Caco-2 (cell line): ENCODE results near the gene PCDH20. TPM values are rescaled to one million over a fixed set of nuclear protein-coding genes. Genes with fewer than 3 reads are reported as not detected.

Source experiments
- BruUV-seq: library from RNA; stranded (reverse); fragments of 400-500 nt; replicated peaks from 2 replicates; lab custom pipeline; 2021; lab: Mats Ljungman, UMichigan
- CTCF ChIA-PET: fragments of 300-600 bp; sonication (Branson Sonifier 250); formaldehyde crosslinking; loops from one replicate; lab custom pipeline; 2022; ENCODE audit warnings: antibody characterized with exemption; lab: Charles Lee
- POLR2A ChIA-PET: fragments of 300-600 bp; sonication (Branson Sonifier 250); formaldehyde crosslinking; loops from one replicate; lab custom pipeline; 2022; ENCODE audit warnings: antibody characterized with exemption; lab: Charles Lee
- DNase-seq, 2 experiments: peaks; one replicate each; pipeline versions ENCODE4 v3.0.0 to v3.0.0-alpha.2; 2020 to 2022
- H3K27me3 ChIP-seq: replicated peaks from 2 replicates; pipeline ENCODE4 v1.6.0; 2011; ENCODE audit warnings: low read length; ENCODE audit not compliant: control insufficient read depth, insufficient read depth
- H3K36me3 ChIP-seq: 2 replicates; pipeline ENCODE4 v1.5.1; 2011; ENCODE audit warnings: low read length; ENCODE audit not compliant: control insufficient read depth, insufficient read depth
- H3K4me1 ChIP-seq: fragments of 250-450 bp; sonication (Bioruptor Pico); 2 replicates; pipeline ENCODE4 v1.5.1; 2020; ENCODE audit warnings: mild to moderate bottlenecking
- H3K4me3 ChIP-seq: 2 replicates; pipeline ENCODE4 v1.5.1; 2011; ENCODE audit warnings: low read depth, mild to moderate bottlenecking, control low read depth, low read length
- H3K9me3 ChIP-seq: fragments of 250-450 bp; sonication (Bioruptor Pico); 2 replicates; pipeline ENCODE4 v1.5.1; 2020; ENCODE audit warnings: mild to moderate bottlenecking, moderate library complexity
- H3K27ac Mint-ChIP-seq: one replicate; pipeline ENCODE4 v1.8.0; 2022; ENCODE audit warnings: mixed read lengths; ENCODE audit not compliant: unreplicated experiment
- H3K27me3 Mint-ChIP-seq: one replicate; pipeline ENCODE4 v1.8.0; 2022; ENCODE audit warnings: mixed read lengths; ENCODE audit not compliant: insufficient read depth, unreplicated experiment
- H3K36me3 Mint-ChIP-seq: one replicate; pipeline ENCODE4 v1.8.0; 2022; ENCODE audit warnings: mild to moderate bottlenecking, mixed read lengths; ENCODE audit not compliant: insufficient read depth, unreplicated experiment
- H3K4me1 Mint-ChIP-seq: one replicate; pipeline ENCODE4 v1.8.0; 2022; ENCODE audit warnings: low read depth, mixed read lengths; ENCODE audit not compliant: unreplicated experiment
- H3K4me3 Mint-ChIP-seq: one replicate; pipeline ENCODE4 v1.8.0; 2022; ENCODE audit warnings: mild to moderate bottlenecking, moderate library complexity, mixed read lengths; ENCODE audit not compliant: unreplicated experiment
- H3K9me3 Mint-ChIP-seq: one replicate; pipeline ENCODE4 v1.8.0; 2022; ENCODE audit warnings: mixed read lengths; ENCODE audit not compliant: unreplicated experiment
- intact Hi-C: fragments of 100-400 bp; cut with micrococcal nuclease; formaldehyde crosslinking; loops from one replicate; pipeline ENCODE4 v1.10.0; 2022; ENCODE audit not compliant: unreplicated experiment
- total RNA-seq: library from RNA; stranded (reverse); gene quantifications from 2 replicates; pipeline ENCODE4 v1.2.3, GENCODE V29; 2022
- TF ChIP-seq, protein P1 (sequence below), 2 experiments: fragments of 200-600 bp in 1 of 2; IDR thresholded peaks; 1 replicate in 1 of 2; 2 replicates in 1 of 2; pipeline versions ENCODE4 v1.5.1 to v1.8.0; 2011 to 2022; ENCODE audit warnings: antibody characterized with exemption in 1 of 2, control low read depth in 1 of 2, inconsistent platforms in 1 of 2, low read depth in 1 of 2, low read length in 1 of 2, mild to moderate bottlenecking in 1 of 2, moderate library complexity in 1 of 2; ENCODE audit not compliant: insufficient read depth in 1 of 2, severe bottlenecking in 1 of 2, unreplicated experiment in 1 of 2

Gene PCDH20
- total RNA-seq, 1 experiment from 2014 or later, result not detected

DNA sequence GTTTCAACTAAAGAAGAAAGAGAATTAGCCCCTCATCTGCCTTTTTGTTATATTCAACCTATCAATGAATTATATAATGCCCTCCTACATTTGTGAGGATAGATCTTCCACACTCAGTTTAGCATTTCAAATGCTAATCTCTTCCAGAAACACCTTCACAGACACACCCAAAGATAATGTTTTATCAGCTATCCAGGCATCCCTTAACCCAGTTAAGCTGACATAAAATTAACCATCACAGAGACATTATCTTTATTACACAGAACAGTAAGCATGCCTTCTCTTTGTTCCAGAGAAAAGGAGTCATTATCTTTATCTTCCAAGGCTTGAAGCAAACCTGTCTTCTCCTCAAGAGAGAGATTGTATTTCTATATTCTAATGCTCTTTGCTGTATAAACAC is 53.1 kb downstream of the PCDH20 start:
- POLR2A ChIA-PET, result no interaction called here
- H3K36me3 Mint-ChIP-seq, result no peaks in the 10 kb centered on the region

More for the DNA sequence above, 53.1 kb downstream of the PCDH20 start:
- Mint-ChIP-seq H3K27me3 (no peaks in the 10 kb centered on the region), H3K4me1 (peaks cover 17% of the 10 kb centered on the region), H3K9me3 (peaks cover 17% of the 10 kb centered on the region), H3K27ac (no peak overlapping the region), H3K4me3 (no peak overlapping the region)
- H3K36me3 ChIP-seq, result no peaks in the 10 kb centered on the region
- TF ChIP-seq, protein P1, sequence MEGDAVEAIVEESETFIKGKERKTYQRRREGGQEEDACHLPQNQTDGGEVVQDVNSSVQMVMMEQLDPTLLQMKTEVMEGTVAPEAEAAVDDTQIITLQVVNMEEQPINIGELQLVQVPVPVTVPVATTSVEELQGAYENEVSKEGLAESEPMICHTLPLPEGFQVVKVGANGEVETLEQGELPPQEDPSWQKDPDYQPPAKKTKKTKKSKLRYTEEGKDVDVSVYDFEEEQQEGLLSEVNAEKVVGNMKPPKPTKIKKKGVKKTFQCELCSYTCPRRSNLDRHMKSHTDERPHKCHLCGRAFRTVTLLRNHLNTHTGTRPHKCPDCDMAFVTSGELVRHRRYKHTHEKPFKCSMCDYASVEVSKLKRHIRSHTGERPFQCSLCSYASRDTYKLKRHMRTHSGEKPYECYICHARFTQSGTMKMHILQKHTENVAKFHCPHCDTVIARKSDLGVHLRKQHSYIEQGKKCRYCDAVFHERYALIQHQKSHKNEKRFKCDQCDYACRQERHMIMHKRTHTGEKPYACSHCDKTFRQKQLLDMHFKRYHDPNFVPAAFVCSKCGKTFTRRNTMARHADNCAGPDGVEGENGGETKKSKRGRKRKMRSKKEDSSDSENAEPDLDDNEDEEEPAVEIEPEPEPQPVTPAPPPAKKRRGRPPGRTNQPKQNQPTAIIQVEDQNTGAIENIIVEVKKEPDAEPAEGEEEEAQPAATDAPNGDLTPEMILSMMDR (IDR thresholded peaks at IDR 0.05; ENCODE audit: insufficient read depth in 1 of 2, low read depth in 1 of 2, low read length in 1 of 2, severe bottlenecking in 1 of 2, unreplicated experiment in 1 of 2), result no peak
- no peak overlapping the region for H3K4me3 ChIP-seq
- H3K9me3 ChIP-seq, result no peaks in the 10 kb centered on the region
- intact Hi-C loops, result no loop called here
- DNase-seq, result no peak
- peaks cover 5% of the 10 kb centered on the region; the same call in 1 of the 2 replicates for H3K4me1 ChIP-seq
- no TSS peak for BruUV-seq
- no peaks in the 10 kb centered on the region for H3K27me3 ChIP-seq
- CTCF ChIA-PET, result no interaction called here
